Measurements from ENCODE around the gene MACF1.

MACF1 gene

DNA sequence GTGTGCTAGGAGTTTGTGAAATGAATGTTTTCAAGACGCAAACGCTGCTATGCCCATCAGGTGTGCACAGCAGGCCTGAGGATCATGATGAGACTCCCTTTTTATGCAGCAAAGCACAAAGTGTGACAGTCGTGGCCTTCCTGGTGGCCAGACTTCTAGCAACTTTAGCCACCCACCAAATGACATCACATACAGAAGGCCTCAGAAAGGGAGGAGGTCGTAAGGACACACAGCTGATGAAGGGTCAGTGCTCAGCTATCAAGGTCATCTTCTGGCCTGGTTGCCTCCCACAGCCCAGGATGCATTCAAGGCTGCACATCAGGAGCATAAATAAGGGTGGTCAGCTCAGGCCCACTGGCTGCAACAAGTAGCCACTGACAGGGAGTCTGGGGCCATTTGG, 323.6 kb downstream of the MACF1 start:
- no peak for DNase-seq (ENCODE audit: low read depth)
- no peak for TF ChIP-seq CTCF (conservative IDR thresholded peaks at IDR 0.05; ENCODE audit: low read length)
- no peak overlapping the region for H3K4me3 ChIP-seq (ENCODE audit: low read length)

- H3K4me3 ChIP-seq (ENCODE audit: low read length), result no peak overlapping the region
- TF ChIP-seq CTCF (conservative IDR thresholded peaks at IDR 0.05; ENCODE audit: low read length), result no peak
- DNase-seq (ENCODE audit: low read depth), result no peak
These were observed 325.5 kb downstream of the MACF1 start for GRCh38 chr1:39529901-39530535.

DNA sequence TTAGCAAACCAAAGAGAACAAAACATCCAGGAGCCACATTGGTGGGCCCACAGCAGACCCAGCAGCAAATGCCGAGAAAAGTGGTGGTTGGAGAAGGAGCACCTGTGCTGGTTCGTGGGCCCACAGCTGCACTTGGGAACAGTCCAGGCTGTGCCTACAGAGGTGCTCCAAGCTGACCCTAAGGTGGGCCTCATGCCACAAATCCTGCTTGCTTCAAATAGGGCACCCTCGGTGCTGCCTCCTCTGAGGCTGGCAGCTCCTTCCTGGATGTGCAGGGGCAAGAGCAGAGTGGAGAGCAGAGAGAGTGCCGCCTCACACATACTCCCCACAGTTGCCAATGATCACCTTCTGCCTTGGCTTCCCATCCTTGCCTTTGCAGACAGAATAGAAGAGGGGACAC, 327.0 kb downstream of the MACF1 start:
- no peak for DNase-seq (ENCODE audit: low read depth)
- TF ChIP-seq CTCF (conservative IDR thresholded peaks at IDR 0.05; ENCODE audit: low read length), result no peak
- no peak overlapping the region for H3K4me3 ChIP-seq (ENCODE audit: low read length)

- no peak for DNase-seq (ENCODE audit: low read depth)
- no peak overlapping the region for H3K4me3 ChIP-seq (ENCODE audit: low read length)
- TF ChIP-seq CTCF (conservative IDR thresholded peaks at IDR 0.05; ENCODE audit: low read length), result no peak
These were observed 328.9 kb downstream of the MACF1 start for GRCh38 chr1:39533442-39533841.

All from AG10803 (cell line).